CD14-positive monocyte (primary cell): ENCODE measurements around the gene HSPA8. TPM values are rescaled to one million over a fixed set of nuclear protein-coding genes. Genes with fewer than 3 reads are reported as not detected.

Experiments
- DNase-seq, 3 donors: peaks; one replicate each; pipeline ENCODE4 v3.0.0-alpha.2; 2011 to 2022
- H2AFZ ChIP-seq: 2 replicates; pipeline ENCODE4 v1.6.0; 2012; ENCODE audit warnings: mild to moderate bottlenecking, low read depth, low read length, inconsistent platforms; ENCODE audit not compliant: insufficient read depth, poor library complexity, severe bottlenecking
- H3K27ac ChIP-seq, 2 donors: 1 replicate in 1 of 2; 2 replicates in 1 of 2; pipeline ENCODE4 v1.5.1; 2012 to 2013; ENCODE audit warnings: low read length in 2 of 2, control low read depth in 1 of 2, inconsistent platforms in 1 of 2, low read depth in 1 of 2, mild to moderate bottlenecking in 1 of 2
- H3K27me3 ChIP-seq, 2 donors: one replicate each; pipeline versions ENCODE4 v1.6.0 to v1.6.1; 2011 to 2013; ENCODE audit warnings: low read length in 2 of 2; ENCODE audit not compliant: control insufficient read depth in 2 of 2, insufficient read depth in 2 of 2
- H3K36me3 ChIP-seq, 2 donors: replicated peaks in 1 of 2; 1 replicate in 1 of 2; 2 replicates in 1 of 2; pipeline versions ENCODE4 v1.5.1 to v1.6.1; 2012 to 2013; ENCODE audit warnings: low read length in 2 of 2, control low read depth in 1 of 2, inconsistent platforms in 1 of 2, mild to moderate bottlenecking in 1 of 2; ENCODE audit not compliant: insufficient read depth in 2 of 2, control insufficient read depth in 1 of 2
- H3K4me1 ChIP-seq, 2 donors: 1 replicate in 1 of 2; 2 replicates in 1 of 2; pipeline versions ENCODE4 v1.5.1 to v1.6.1; 2012 to 2013; ENCODE audit warnings: low read length in 2 of 2, control low read depth in 1 of 2, inconsistent platforms in 1 of 2, mild to moderate bottlenecking in 1 of 2, moderate library complexity in 1 of 2; ENCODE audit not compliant: insufficient read depth in 2 of 2, control insufficient read depth in 1 of 2
- H3K4me2 ChIP-seq: replicated peaks from 2 replicates; pipeline ENCODE3; 2012; ENCODE audit warnings: low read length, moderate library complexity, mild to moderate bottlenecking; ENCODE audit not compliant: poor library complexity, severe bottlenecking; ENCODE audit errors: extremely low read depth
- H3K4me3 ChIP-seq, 3 experiments: fragments of 200-600 bp in 1 of 3; sonication (generic) in 1 of 3; replicated peaks in 1 of 3; 1 replicate in 2 of 3; 2 replicates in 1 of 3; pipeline ENCODE4 v1.5.1; 2011 to 2013; ENCODE audit warnings: low read length in 3 of 3, mild to moderate bottlenecking in 3 of 3, control low read depth in 2 of 3, low read depth in 2 of 3, inconsistent platforms in 1 of 3, moderate library complexity in 1 of 3
- H3K79me2 ChIP-seq: 2 replicates; pipeline ENCODE4 v1.6.0; 2012; ENCODE audit warnings: mild to moderate bottlenecking, control low read depth, inconsistent platforms, low read length, moderate library complexity; ENCODE audit not compliant: insufficient read depth
- H3K9ac ChIP-seq: 2 replicates; pipeline ENCODE4 v1.6.0; 2017; ENCODE audit warnings: low read length, mild to moderate bottlenecking; ENCODE audit not compliant: insufficient read depth, poor library complexity, severe bottlenecking
- H3K9me3 ChIP-seq, 2 donors: replicated peaks in 1 of 2; 1 replicate in 1 of 2; 2 replicates in 1 of 2; pipeline versions ENCODE4 v1.5.1 to v1.6.1; 2012 to 2013; ENCODE audit warnings: low read length in 2 of 2, control low read depth in 1 of 2; ENCODE audit not compliant: control insufficient read depth in 1 of 2, insufficient read depth in 1 of 2
- H4K20me1 ChIP-seq: 2 replicates; pipeline ENCODE4 v1.6.0; 2012; ENCODE audit warnings: mild to moderate bottlenecking, low read length, control low read depth, moderate library complexity; ENCODE audit not compliant: insufficient read depth
- H3K27ac Mint-ChIP-seq, 7 donors: one replicate each; pipeline ENCODE4 v1.8.0; 2020; ENCODE audit warnings: mild to moderate bottlenecking in 7 of 7, mixed read lengths in 7 of 7, moderate library complexity in 6 of 7, inconsistent platforms in 2 of 7
- H3K27me3 Mint-ChIP-seq, 3 donors: one replicate each; pipeline ENCODE4 v1.8.0; 2021 to 2022; ENCODE audit warnings: low read depth in 3 of 3, mild to moderate bottlenecking in 3 of 3, mixed read lengths in 3 of 3, moderate library complexity in 3 of 3, inconsistent platforms in 1 of 3
- H3K36me3 Mint-ChIP-seq, 2 donors: one replicate each; pipeline ENCODE4 v1.8.0; 2020; ENCODE audit warnings: mixed read lengths in 2 of 2, inconsistent platforms in 1 of 2, mild to moderate bottlenecking in 1 of 2
- H3K4me1 Mint-ChIP-seq: one replicate; pipeline ENCODE4 v1.8.0; 2020; ENCODE audit warnings: mild to moderate bottlenecking, mixed read lengths
- H3K4me3 Mint-ChIP-seq, 2 donors: one replicate each; pipeline ENCODE4 v1.8.0; 2020; ENCODE audit warnings: mild to moderate bottlenecking in 2 of 2, mixed read lengths in 2 of 2, moderate library complexity in 1 of 2
- H3K9me3 Mint-ChIP-seq, 7 donors: one replicate each; pipeline ENCODE4 v1.8.0; 2020 to 2022; ENCODE audit warnings: mixed read lengths in 7 of 7, mild to moderate bottlenecking in 6 of 7, moderate library complexity in 6 of 7, inconsistent platforms in 2 of 7
- CTCF ChIP-seq: fragments of 200-600 bp; IDR thresholded peaks from one replicate; pipeline ENCODE4 v1.8.0; 2022; ENCODE audit warnings: antibody characterized with exemption, mild to moderate bottlenecking
- WGBS: methylation state at CpG from one replicate; pipeline ENCODE4 v1.1.5; 2013; ENCODE audit warnings: missing lambda C conversion rate; ENCODE audit not compliant: insufficient coverage; 5-methylcytosine and 5-hydroxymethylcytosine counted together
- intact Hi-C, 2 donors: fragments of 100-400 bp; cut with micrococcal nuclease; formaldehyde crosslinking; loops; one replicate each; pipeline versions ENCODE4 v1.15.0 to v1.15.1; 2023
- polyA plus RNA-seq, 3 donors: library from polyadenylated mRNA; depleted of rRNA in 1 of 3; unstranded in 2 of 3; stranded (reverse) in 1 of 3; fragments of 300-500 nt in 2 of 3; fragments of >200 nt in 1 of 3; fragmentation: Illumina TruSeq in 2 of 3; gene quantifications; 1 replicate in 2 of 3; 2 replicates in 1 of 3; pipeline ENCODE4 v1.2.3, GENCODE V29; 2012 to 2021

HSPA8 gene
- polyA plus RNA-seq, 3 donors = 399 to 531 (median 511) TPM

- Histone ChIP-seq H3K36me3 (peaks cover 11 to 35% of the 10 kb centered on the region in 2 donors), H4K20me1 (peaks cover 30% of the 10 kb centered on the region), H3K4me2 (no peak overlapping the region), H3K9ac (no peak overlapping the region), H3K9me3 (no peaks in the 10 kb centered on the region), H3K27me3 (no peaks in the 10 kb centered on the region), H2AFZ (no peak overlapping the region), H3K4me1 (no peaks in the 10 kb centered on the region), H3K79me2 (peaks cover 2% of the 10 kb centered on the region), H3K27ac (no peak overlapping the region), H3K4me3 (no peak overlapping the region)
- Mint-ChIP-seq H3K4me1 (peaks cover 6% of the 10 kb centered on the region), H3K9me3 (peaks cover 0 to 5% (median 0%) of the 10 kb centered on the region in 7 donors), H3K27ac (peak overlapping the region in 1 of 7 donors; percentile 28), H3K27me3 (peaks cover 0 to 3% (median 1%) of the 10 kb centered on the region in 3 donors), H3K4me3 (no peak overlapping the region), H3K36me3 (peaks cover 23 to 28% of the 10 kb centered on the region in 2 donors)
- intact Hi-C loops = loop anchor here in 1 of 2 donors (5.0 to 10.0 kb wide), 2 partner anchors 256 to 424 kb away; no protein-coding TSS in a partner anchor
- TF ChIP-seq CTCF = no peak
- 100% methylated on average over 4 of the region's 9 CpGs for WGBS
- no peak for DNase-seq
These were observed 10.8 kb downstream of the HSPA8 start for GRCh38 chr11:123051146-123051545.

- Histone ChIP-seq H3K79me2 (no peaks in the 10 kb centered on the region), H2AFZ (no peak overlapping the region), H3K4me1 (no peaks in the 10 kb centered on the region), H3K27ac (no peak overlapping the region), H4K20me1 (no peaks in the 10 kb centered on the region), H3K9ac (no peak overlapping the region), H3K4me3 (no peak overlapping the region), H3K27me3 (no peaks in the 10 kb centered on the region), H3K36me3 (peaks cover 0 to 7% of the 10 kb centered on the region in 2 donors), H3K9me3 (no peaks in the 10 kb centered on the region), H3K4me2 (no peak overlapping the region)
- WGBS = 100% methylated on average over 1 of the region's 3 CpGs
- Mint-ChIP-seq H3K4me3 (no peak overlapping the region), H3K36me3 (peaks cover 4 to 5% of the 10 kb centered on the region in 2 donors), H3K9me3 (no peaks in the 10 kb centered on the region), H3K27ac (no peak overlapping the region), H3K4me1 (no peaks in the 10 kb centered on the region), H3K27me3 (peaks cover 0 to 4% (median 1%) of the 10 kb centered on the region in 3 donors)
- intact Hi-C loops = no loop called here
- no peak for DNase-seq
- no peak for TF ChIP-seq CTCF
These were observed 14.0 kb downstream of the HSPA8 start for GRCh38 chr11:123047947-123048293.
